SJSA1 (cell line): ENCODE results near the gene PHYKPL. TPM values are rescaled to one million over a fixed set of nuclear protein-coding genes. Genes with fewer than 3 reads are reported as not detected.
"Not testable (repeated sequence)": the region's sequence is repeated elsewhere in the genome, so short reads cannot be mapped to it uniquely, and the experiment has no call there.

Experiments used
- DNase-seq, 2 experiments: peaks; one replicate each; pipeline ENCODE4 v3.0.0-alpha.2; 2015 to 2020; ENCODE audit warnings: low spot score in 2 of 2, low read depth in 1 of 2
- H3K27ac ChIP-seq: fragments of 250-450 bp; sonication (Bioruptor Pico); 2 replicates; pipeline ENCODE4 v1.5.1; 2020; ENCODE audit warnings: mild to moderate bottlenecking, moderate library complexity
- H3K27me3 ChIP-seq: fragments of 250-450 bp; sonication (Bioruptor Pico); replicated peaks from 2 replicates; pipeline ENCODE4 v1.5.1; 2020; ENCODE audit warnings: mild to moderate bottlenecking, moderate library complexity
- H3K36me3 ChIP-seq: fragments of 250-450 bp; sonication (Bioruptor Pico); 2 replicates; pipeline ENCODE4 v1.5.1; 2020; ENCODE audit warnings: mild to moderate bottlenecking
- H3K4me1 ChIP-seq: fragments of 250-450 bp; sonication (Bioruptor Pico); replicated peaks from 2 replicates; pipeline ENCODE4 v1.6.1; 2021; ENCODE audit warnings: mild to moderate bottlenecking
- H3K4me3 ChIP-seq: fragments of 250-450 bp; sonication (Bioruptor Pico); 2 replicates; pipeline ENCODE4 v1.5.1; 2020; ENCODE audit warnings: mild to moderate bottlenecking
- H3K9me3 ChIP-seq: fragments of 250-450 bp; sonication (Bioruptor Pico); replicated peaks from 2 replicates; pipeline ENCODE4 v1.5.1; 2020; ENCODE audit warnings: mild to moderate bottlenecking
- total RNA-seq: library from RNA; depleted of rRNA; stranded (reverse); fragments of >200 nt; shearing (Covaris generic); gene quantifications from 2 replicates; pipeline ENCODE4 v1.2.3, GENCODE V29; 2014

The PHYKPL gene
- total RNA-seq, 1 experiment from 2014 or later: 19.3 TPM

DNA sequence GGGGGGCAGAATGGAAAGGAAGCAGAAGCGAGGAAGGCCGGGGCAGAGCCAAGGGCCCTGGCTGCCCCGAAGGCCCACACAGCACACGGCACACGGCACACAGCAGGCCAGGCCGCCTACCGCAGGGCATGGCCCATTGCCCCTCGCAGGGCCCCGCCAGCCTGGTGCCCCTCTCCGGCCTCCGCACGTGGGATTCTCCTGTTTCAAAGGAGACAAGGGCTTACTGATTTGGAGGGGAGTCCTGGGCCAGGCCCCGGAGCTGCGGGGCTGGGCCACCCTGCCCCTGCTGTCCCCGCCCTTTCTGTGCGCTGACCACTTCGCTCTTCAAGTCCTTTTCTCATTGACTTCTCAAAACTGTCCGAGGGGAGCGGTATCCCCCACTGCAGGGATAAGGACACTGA, 7.7 kb upstream of the PHYKPL start:
- H3K27ac ChIP-seq: no peak overlapping the region
- H3K36me3 ChIP-seq: no peaks in the 10 kb centered on the region

GRCh38 chr5:178239626-178240301, 7.2 kb upstream of the PHYKPL start:
- H3K4me1 ChIP-seq, H3K9me3 ChIP-seq, H3K27ac ChIP-seq, H3K4me3 ChIP-seq, H3K36me3 ChIP-seq, H3K27me3 ChIP-seq, DNase-seq: not testable (repeated sequence)

More for the DNA sequence above, 7.7 kb upstream of the PHYKPL start:
- no peak overlapping the region for H3K4me3 ChIP-seq
- no peaks in the 10 kb centered on the region for H3K27me3 ChIP-seq
- H3K4me1 ChIP-seq: no peaks in the 10 kb centered on the region
- peaks cover 9% of the 10 kb centered on the region for H3K9me3 ChIP-seq
- no peak for DNase-seq

DNA sequence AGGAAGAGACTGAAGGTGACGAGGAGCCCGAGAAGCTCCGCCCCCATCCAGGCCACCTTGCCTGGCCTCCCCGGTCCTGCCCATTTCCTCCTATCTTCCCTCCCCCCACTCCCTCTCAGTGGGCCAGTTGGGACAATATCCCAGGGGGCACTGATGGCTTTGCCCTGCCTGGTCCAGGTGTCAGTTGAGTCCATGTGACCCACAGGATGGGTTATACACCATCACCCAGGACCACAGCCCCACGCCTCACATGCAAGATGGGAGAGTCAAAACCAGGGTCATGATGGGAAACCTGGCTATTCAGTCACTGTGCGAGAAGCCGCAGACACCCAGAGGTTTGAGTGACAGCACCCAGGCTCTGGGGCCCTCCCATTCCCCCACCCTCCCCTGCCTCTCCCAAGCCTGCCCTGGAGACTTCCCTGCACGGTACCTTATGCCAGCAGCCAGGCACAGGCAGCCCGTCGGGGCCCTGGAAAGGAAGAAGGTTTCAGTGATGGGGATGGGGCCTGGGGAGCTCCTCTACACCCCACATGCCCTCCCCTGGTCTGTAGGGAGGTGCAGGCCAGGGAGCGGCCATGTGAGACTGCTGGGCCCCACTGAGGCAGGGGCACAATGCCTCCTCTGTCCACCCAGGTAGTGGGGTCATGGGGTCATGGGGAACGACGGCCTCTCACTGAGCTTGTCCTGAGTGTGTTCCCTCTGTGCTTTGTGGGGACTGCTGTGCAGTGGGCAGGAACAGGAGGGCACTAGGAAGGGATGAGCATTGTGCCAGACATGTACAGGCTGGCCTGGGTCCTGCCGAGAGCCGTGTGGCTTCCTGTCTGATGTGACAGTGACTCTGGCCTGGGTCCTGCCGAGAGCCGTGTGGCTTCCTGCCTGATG, 6.3 kb upstream of the PHYKPL start:
- Histone ChIP-seq H3K4me1 (no peaks in the 10 kb centered on the region), H3K4me3 (no peak overlapping the region), H3K36me3 (no peaks in the 10 kb centered on the region), H3K27ac (no peak overlapping the region), H3K9me3 (peaks cover 9% of the 10 kb centered on the region), H3K27me3 (no peaks in the 10 kb centered on the region)
- DNase-seq: no peak

DNA sequence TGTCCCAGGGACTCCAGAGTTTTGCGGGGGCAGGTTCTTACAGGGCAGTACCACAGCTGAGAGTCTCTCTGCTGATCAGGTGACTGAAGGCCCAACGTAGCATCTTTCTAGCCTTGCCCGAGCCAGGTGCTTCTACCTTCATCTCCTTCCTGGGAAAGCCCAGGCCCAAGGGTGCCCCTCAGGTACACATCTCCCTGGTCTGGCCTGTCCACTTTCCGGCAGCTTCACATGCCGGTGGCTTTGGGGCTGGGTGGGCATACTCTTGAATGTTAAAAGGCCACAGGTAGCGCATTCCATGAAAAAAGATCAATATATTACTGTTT, 5.7 kb upstream of the PHYKPL start:
- no peak overlapping the region for H3K4me3 ChIP-seq
- H3K36me3 ChIP-seq: no peaks in the 10 kb centered on the region
- no peak overlapping the region for H3K27ac ChIP-seq
- no peaks in the 10 kb centered on the region for H3K4me1 ChIP-seq
- H3K27me3 ChIP-seq: no peaks in the 10 kb centered on the region
- peaks cover 9% of the 10 kb centered on the region for H3K9me3 ChIP-seq
- no peak for DNase-seq

DNA sequence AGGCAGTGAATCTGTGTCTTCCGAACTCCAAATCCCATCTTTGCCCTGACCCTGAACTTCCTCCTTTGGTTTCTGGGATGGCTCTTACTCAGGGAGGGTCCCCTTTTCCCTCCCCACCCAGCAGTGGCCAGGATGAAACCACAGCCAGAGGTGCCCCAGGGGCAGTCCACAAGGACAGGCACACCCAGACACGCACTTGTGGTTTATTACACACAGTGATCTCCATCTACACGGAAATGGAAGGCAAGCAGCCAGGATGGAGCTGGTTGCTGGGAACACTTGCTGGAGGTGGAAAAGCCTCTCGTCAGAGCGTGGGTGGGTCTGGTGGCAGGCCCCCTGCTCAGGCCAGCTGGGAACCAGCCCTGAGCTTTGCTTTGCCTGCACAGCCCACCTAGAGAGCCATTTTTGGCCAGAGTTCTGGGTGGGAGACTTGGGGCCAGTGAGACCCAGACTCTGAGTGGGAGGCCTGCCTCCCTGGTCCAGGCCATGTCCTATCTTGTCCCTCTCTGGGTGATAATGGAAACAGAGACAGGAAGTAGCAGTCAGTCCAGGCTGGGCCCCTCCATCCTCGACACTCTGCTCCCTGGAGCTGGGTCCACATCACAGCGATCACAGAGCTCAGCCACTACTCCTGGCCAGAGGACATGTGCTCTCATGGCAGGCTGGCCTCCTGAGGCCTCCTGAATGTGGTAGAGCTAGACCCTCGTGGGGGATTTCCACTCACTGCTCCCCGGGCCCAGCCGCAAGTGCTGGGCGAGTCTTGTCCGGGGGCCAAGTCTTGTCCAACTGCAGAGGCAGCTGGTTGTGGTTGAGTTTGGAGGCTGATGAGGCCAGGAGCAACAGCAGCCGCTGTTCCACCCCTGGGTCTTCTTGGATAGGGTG, 5.1 kb upstream of the PHYKPL start:
- no peaks in the 10 kb centered on the region for H3K27me3 ChIP-seq
- H3K27ac ChIP-seq: no peak overlapping the region
- no peak for DNase-seq

DNA sequence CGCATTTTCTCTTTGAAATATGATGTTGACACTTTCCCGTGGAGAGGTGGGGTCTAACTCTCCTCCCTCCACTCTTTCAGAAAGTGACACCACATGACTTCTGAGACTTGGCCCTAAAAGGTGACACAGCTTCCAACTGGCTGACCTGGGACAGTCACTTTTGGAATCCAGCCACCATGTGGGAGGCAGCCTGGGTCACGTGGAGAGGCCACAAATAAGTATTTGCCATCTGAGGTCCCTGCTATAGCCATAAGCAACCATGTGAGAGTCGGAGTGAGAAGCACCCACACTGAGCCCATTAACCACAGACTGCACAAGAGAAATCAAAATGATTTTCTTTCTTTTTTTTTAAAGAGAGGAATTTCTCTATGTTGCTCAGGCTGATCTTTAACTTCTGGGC, 4.1 kb upstream of the PHYKPL start:
- H3K4me1 ChIP-seq: peaks cover 12% of the 10 kb centered on the region
- H3K36me3 ChIP-seq: peaks cover 9% of the 10 kb centered on the region
- H3K27me3 ChIP-seq: no peaks in the 10 kb centered on the region
- H3K27ac ChIP-seq: no peak overlapping the region
- no peak for DNase-seq
- no peak overlapping the region for H3K4me3 ChIP-seq
- peaks cover 3% of the 10 kb centered on the region; the same call in 1 of the 2 replicates for H3K9me3 ChIP-seq

More for the DNA sequence above, 5.1 kb upstream of the PHYKPL start:
- peaks cover 4% of the 10 kb centered on the region for H3K9me3 ChIP-seq
- H3K4me3 ChIP-seq: no peak overlapping the region
- H3K4me1 ChIP-seq: peaks cover 4% of the 10 kb centered on the region
- no peaks in the 10 kb centered on the region for H3K36me3 ChIP-seq

DNA sequence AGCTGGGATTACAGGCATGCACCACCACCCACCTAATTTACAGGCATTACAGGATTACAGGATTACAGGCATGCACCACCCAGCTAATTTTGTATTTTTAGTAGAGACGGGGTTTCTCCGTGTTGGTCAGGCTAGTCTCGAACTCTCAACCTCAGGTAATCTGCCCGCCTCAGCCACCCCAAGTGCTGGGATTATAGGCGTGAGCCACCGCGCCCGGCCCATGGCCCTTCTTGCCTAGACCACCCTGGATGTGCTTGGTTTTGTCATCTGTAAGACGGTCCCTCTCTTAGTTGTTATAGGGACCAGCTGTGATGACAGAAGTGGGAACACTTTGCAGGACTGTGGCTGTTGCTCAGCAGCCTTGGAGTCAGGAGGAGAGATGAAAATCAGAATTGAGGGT, 3.5 kb upstream of the PHYKPL start:
- Histone ChIP-seq H3K9me3 (no peaks in the 10 kb centered on the region), H3K36me3 (peaks cover 14% of the 10 kb centered on the region), H3K27me3 (no peaks in the 10 kb centered on the region), H3K4me3 (no peak overlapping the region), H3K4me1 (peaks cover 17% of the 10 kb centered on the region), H3K27ac (no peak overlapping the region)
- no peak for DNase-seq

DNA sequence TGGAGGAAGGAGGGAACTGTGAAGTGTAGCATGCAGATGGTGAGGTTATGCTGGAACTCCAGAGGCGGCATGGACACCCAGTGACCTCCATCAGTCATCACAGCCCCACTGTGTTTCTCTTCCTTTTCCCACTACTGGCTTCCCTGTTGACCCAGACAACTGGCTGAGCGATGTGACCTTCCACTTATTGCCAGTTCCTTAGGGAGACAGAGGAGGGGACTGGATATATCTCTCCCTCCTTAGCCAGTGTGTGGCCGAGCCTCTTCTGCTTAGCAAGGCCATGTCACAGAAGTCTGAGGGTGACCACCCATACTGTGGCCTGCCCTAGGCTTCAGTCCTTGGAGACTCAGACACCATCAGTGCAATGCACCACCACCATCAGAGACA, 3.0 kb upstream of the PHYKPL start:
- no peak for DNase-seq
- H3K4me1 ChIP-seq: peaks cover 20% of the 10 kb centered on the region

DNA sequence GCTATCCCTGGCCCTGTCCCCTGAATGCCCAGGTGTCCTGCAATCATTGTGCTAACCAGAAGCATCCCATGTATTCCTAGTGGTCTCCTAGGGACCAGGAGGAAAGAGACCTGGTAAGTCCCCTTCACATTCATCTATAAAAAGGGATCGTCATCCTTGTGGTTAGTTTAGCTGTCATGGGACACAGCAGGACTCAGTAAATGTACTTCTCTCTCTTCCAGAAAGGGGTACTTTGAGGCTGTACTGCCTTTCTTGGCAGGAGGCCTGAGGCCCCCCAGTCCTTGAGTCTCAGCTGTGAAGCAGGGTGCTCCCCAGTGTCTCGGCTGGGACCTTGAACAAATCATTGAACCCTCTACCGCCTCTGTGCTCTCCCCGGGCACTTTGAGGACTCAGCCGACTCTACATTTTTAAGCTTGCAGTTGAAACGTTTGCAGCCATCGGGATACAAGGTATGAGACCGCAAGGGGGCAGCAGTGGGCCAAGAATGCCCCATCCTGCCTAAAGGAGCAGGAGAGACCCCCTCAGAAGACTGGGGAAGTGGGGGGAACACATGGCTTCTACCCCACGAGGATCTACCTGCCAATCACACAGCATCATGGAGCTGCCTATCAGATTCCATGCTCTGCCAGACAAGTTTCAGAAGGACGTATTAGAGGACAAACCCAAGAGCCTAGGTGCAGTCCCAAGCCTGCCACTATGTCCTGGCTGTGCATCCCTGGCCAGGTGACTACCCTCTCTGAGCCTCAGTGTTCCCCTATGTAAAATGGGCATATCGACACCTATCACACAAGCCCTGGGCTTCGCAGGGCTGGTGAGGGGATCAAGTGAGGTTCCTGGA, 2.4 kb upstream of the PHYKPL start:
- H3K27ac ChIP-seq: no peak overlapping the region
- no peaks in the 10 kb centered on the region for H3K27me3 ChIP-seq
- peaks cover 20% of the 10 kb centered on the region for H3K4me1 ChIP-seq
- no peaks in the 10 kb centered on the region for H3K9me3 ChIP-seq
- H3K4me3 ChIP-seq: no peak overlapping the region
- peaks cover 26% of the 10 kb centered on the region for H3K36me3 ChIP-seq
- DNase-seq: peak; percentile 65 to 75

More for the DNA sequence above, 3.0 kb upstream of the PHYKPL start:
- H3K4me3 ChIP-seq: no peak overlapping the region
- no peaks in the 10 kb centered on the region for H3K9me3 ChIP-seq
- H3K27me3 ChIP-seq: no peaks in the 10 kb centered on the region
- H3K36me3 ChIP-seq: peaks cover 20% of the 10 kb centered on the region
- H3K27ac ChIP-seq: no peak overlapping the region

GRCh38 chr5:178234121-178234749, 1.6 kb upstream of the PHYKPL start:
- no peaks in the 10 kb centered on the region for H3K9me3 ChIP-seq
- DNase-seq: no peak
- no peaks in the 10 kb centered on the region for H3K27me3 ChIP-seq
- H3K4me3 ChIP-seq: no peak overlapping the region
- peaks cover 20% of the 10 kb centered on the region for H3K4me1 ChIP-seq
- H3K36me3 ChIP-seq: peaks cover 33% of the 10 kb centered on the region
- H3K27ac ChIP-seq: no peak overlapping the region

- H3K4me1 ChIP-seq: peaks cover 20% of the 10 kb centered on the region
- DNase-seq: no peak
Observed at GRCh38 chr5:178232920-178233429, 373 bp upstream of the PHYKPL start.

GRCh38 chr5:178231539-178232123, 971 bp downstream of the PHYKPL start:
- H3K4me1 ChIP-seq: peaks cover 20% of the 10 kb centered on the region
- peak overlapping the region; percentile 90 for H3K27ac ChIP-seq
- peak overlapping the region; percentile 81 for H3K4me3 ChIP-seq
- no peaks in the 10 kb centered on the region for H3K9me3 ChIP-seq
- H3K27me3 ChIP-seq: no peaks in the 10 kb centered on the region
- no peak for DNase-seq
- peaks cover 58% of the 10 kb centered on the region for H3K36me3 ChIP-seq

More at GRCh38 chr5:178232920-178233429, 373 bp upstream of the PHYKPL start:
- peak overlapping the region; percentile 90 for H3K27ac ChIP-seq
- peak overlapping the region; percentile 81 for H3K4me3 ChIP-seq
- no peaks in the 10 kb centered on the region for H3K9me3 ChIP-seq
- no peaks in the 10 kb centered on the region for H3K27me3 ChIP-seq
- peaks cover 45% of the 10 kb centered on the region for H3K36me3 ChIP-seq
